ENCODE data around the gene PIP4K2A. TPM values are rescaled to one million over a fixed set of nuclear protein-coding genes. Genes with fewer than 3 reads are reported as not detected.
A peak's percentile ranks its signal among the peaks of the same experiment; 100 is the strongest.
"Not testable (repeated sequence)": the region's sequence is repeated elsewhere in the genome, so short reads cannot be mapped to it uniquely, and the experiment has no call there.

The PIP4K2A gene
- total RNA-seq, 6 experiments from 2014 or later = 8.1 to 27.6 (median 12.0) TPM

DNA sequence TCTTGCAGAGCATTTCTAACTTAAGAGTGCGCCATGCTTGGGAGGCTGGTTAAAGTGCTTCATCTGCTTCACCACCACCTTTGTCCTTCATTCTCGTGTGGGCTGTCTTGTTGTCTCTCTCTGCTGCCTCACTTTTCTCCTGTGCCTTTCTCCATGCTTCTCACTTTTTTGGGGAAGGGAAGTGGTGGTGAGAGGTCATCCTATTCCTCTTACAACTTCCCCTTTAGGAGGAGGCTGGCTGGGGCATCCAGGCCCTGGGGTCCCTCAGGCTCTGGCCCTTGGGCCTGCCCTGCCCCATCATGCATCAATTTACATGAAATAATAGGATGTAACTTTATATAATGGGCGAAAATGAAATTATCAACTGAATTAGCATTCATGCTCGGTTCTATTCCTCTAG lies 39.9 kb upstream of the PIP4K2A start:
- no peaks in the 10 kb centered on the region for H3K27me3 ChIP-seq
- intact Hi-C loops (cut with DNase I) = no loop called here
- no peak overlapping the region for H3K27ac ChIP-seq
- H3K36me3 ChIP-seq = no peaks in the 10 kb centered on the region
- DNase-seq (no peak), ATAC-seq (peak in 1 of 4 donors; percentile 11)
- no peaks in the 10 kb centered on the region for H3K9me3 ChIP-seq
- no peak overlapping the region for H3K4me3 ChIP-seq
- no peaks in the 10 kb centered on the region for H3K4me1 ChIP-seq
- TF ChIP-seq, protein P1, sequence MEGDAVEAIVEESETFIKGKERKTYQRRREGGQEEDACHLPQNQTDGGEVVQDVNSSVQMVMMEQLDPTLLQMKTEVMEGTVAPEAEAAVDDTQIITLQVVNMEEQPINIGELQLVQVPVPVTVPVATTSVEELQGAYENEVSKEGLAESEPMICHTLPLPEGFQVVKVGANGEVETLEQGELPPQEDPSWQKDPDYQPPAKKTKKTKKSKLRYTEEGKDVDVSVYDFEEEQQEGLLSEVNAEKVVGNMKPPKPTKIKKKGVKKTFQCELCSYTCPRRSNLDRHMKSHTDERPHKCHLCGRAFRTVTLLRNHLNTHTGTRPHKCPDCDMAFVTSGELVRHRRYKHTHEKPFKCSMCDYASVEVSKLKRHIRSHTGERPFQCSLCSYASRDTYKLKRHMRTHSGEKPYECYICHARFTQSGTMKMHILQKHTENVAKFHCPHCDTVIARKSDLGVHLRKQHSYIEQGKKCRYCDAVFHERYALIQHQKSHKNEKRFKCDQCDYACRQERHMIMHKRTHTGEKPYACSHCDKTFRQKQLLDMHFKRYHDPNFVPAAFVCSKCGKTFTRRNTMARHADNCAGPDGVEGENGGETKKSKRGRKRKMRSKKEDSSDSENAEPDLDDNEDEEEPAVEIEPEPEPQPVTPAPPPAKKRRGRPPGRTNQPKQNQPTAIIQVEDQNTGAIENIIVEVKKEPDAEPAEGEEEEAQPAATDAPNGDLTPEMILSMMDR (IDR thresholded peaks at IDR 0.05) = no peak
- TF ChIP-seq POLR2A (IDR thresholded peaks at IDR 0.05) = no peak
- WGBS (ENCODE audit: insufficient coverage, low coverage, low lambda C conversion rate, missing lambda C conversion rate) = 77% methylated on average over 4 of the region's 4 CpGs

DNA sequence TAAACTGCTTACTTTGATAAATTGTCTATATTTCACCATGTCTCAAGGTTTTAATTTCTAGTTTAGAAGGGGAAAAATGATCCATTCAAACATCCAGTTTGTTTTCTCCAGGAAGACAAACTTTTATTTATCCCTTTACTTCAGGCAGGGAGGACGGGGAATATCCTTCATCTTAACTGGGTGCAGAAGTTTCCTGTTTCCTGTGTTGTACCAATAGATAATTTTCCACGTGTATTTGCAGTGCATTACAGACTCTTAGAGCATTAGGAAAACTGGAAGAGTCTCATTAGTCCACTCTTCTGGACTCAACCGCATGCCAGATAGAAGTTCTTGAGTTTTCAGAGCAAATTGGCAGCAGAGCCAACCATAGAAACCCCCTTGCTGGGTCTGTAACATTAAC lies 39.4 kb upstream of the PIP4K2A start:
- 46% methylated on average over 3 of the region's 3 CpGs for WGBS (ENCODE audit: insufficient coverage, low coverage, low lambda C conversion rate, missing lambda C conversion rate)
- H3K27ac ChIP-seq = no peak overlapping the region

DNA sequence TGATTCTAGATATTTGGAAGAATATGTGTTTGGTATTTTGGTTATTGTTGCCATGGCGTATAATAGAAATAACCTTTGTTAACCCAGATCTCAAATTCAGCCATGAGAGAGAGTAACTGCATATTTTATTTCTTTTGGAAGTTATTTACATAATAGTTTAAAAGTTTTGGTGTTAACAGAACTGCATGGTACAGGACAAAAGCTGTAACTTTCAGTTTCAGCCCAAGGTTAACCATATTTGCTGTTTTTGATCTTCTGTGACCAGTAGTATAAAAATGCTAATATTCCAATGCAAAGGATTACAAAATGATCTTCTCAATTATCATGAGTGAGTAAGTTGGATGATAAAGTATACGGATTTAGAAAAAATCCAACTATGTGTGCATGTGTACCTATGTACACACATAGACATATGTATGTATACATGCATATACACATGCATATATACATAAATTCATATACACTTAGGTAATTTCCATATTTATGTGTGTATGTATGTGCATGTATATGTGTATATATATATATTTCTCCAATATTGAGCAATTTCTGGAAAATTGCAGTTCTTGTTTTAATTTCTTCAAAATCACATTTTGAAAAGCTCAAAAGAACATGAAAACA lies 38.0 kb upstream of the PIP4K2A start:
- Histone ChIP-seq H3K36me3 (no peaks in the 10 kb centered on the region), H3K4me1 (no peaks in the 10 kb centered on the region), H3K4me3 (no peak overlapping the region), H3K9me3 (no peaks in the 10 kb centered on the region), H3K27ac (no peak overlapping the region), H3K27me3 (no peaks in the 10 kb centered on the region)
- DNase-seq (no peak), ATAC-seq (no peak)
- TF ChIP-seq POLR2A (IDR thresholded peaks at IDR 0.05) = no peak
- TF ChIP-seq, protein P1 (IDR thresholded peaks at IDR 0.05) = no peak
- 81% methylated on average over 2 of the region's 2 CpGs for WGBS (ENCODE audit: insufficient coverage, low coverage, low lambda C conversion rate, missing lambda C conversion rate)
- intact Hi-C loops (cut with DNase I) = no loop called here

More for the DNA sequence above, 39.4 kb upstream of the PIP4K2A start:
- Histone ChIP-seq H3K36me3 (no peaks in the 10 kb centered on the region), H3K4me1 (no peaks in the 10 kb centered on the region), H3K4me3 (no peak overlapping the region), H3K9me3 (no peaks in the 10 kb centered on the region), H3K27me3 (no peaks in the 10 kb centered on the region)
- TF ChIP-seq, protein P1 (IDR thresholded peaks at IDR 0.05) = no peak
- no peak for TF ChIP-seq POLR2A (IDR thresholded peaks at IDR 0.05)
- DNase-seq (no peak), ATAC-seq (peak in 3 of 4 donors; percentile 50 to 62 (median 55))
- intact Hi-C loops (cut with DNase I) = no loop called here

DNA sequence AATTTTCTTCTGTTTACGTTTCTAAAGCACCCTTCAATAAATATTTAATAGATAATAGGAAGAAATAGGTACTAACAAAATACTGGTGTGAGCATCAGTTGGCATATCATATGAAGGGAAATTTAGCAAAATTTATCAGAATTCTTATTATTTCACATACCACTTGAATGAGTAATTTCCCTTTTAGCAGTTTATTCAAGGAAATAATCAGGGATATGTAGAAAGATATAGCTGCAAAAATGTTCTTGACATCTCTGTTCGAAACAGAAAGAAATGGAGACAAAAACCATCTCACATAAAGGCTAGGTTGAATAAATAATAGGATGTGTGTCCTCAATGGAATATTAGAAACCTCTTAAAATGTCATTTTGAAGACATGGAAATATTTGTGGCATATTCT lies 35.8 kb upstream of the PIP4K2A start:
- no peak overlapping the region for H3K27ac ChIP-seq
- intact Hi-C loops (cut with DNase I) = no loop called here
- H3K4me1 ChIP-seq = no peaks in the 10 kb centered on the region
- TF ChIP-seq POLR2A (IDR thresholded peaks at IDR 0.05) = no peak
- TF ChIP-seq, protein P1 (IDR thresholded peaks at IDR 0.05) = no peak
- no peak overlapping the region for H3K4me3 ChIP-seq
- DNase-seq = no peak
- no peaks in the 10 kb centered on the region for H3K27me3 ChIP-seq
- WGBS (ENCODE audit: insufficient coverage, low coverage, low lambda C conversion rate, missing lambda C conversion rate) = 62% methylated on average over 2 of the region's 2 CpGs
- ATAC-seq = no peak
- H3K9me3 ChIP-seq = no peaks in the 10 kb centered on the region
- no peaks in the 10 kb centered on the region for H3K36me3 ChIP-seq

DNA sequence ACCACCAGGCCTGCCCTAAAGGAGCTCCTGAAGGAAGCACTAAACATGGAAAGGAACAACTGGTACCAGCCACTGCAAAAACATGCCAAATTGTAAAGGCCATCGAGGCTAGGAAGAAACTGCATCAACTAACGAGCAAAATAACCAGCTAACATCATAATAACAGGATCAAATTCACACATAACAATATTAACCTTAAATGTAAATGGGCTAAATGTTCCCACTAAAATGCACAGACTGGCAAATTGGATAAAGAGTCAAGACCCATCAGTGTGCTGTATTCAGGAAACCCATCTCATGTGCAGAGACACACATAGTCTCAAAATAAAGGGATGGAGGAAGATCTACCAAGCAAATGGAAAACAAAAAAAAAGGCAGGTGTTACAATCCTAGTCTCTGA lies 30.5 kb upstream of the PIP4K2A start:
- ATAC-seq; H3K4me1 ChIP-seq; H3K27me3 ChIP-seq; H3K4me3 ChIP-seq; H3K9me3 ChIP-seq; H3K36me3 ChIP-seq; DNase-seq; H3K27ac ChIP-seq; intact Hi-C loops (cut with DNase I): not testable (repeated sequence)
- no CpG with 5 or more reads among the region's 2 CpGs for WGBS (ENCODE audit: insufficient coverage, low coverage, low lambda C conversion rate, missing lambda C conversion rate)
